Right lobe of liver (tissue), 6 donors: ENCODE measurements around the gene PRR5. TPM values are rescaled to one million over a fixed set of nuclear protein-coding genes. Genes with fewer than 3 reads are reported as not detected.
A peak's percentile ranks its signal among the peaks of the same experiment; 100 is the strongest.

ENCODE experiments used
- ATAC-seq, 4 donors: fragments of 200-7000 bp; cut with Tn5 transposase; one replicate each; pipeline ENCODE4 v1.9.1; 2020; ENCODE audit warnings: mild to moderate bottlenecking in 4 of 4, moderate library complexity in 4 of 4
- DNase-seq, 3 donors: peaks; one replicate each; pipeline ENCODE4 v3.0.0-alpha.2; 2020
- H3K27ac ChIP-seq, 3 donors: fragments of 200-600 bp; one replicate each; pipeline ENCODE4 v1.8.0; 2022
- H3K27me3 ChIP-seq, 2 donors: fragments of 200-600 bp; one replicate each; pipeline ENCODE4 v1.8.0; 2022
- H3K36me3 ChIP-seq, 4 donors: fragments of 200-600 bp; sonication (generic) in 1 of 4; one replicate each; pipeline versions ENCODE4 v1.5.1 to v1.8.0; 2017 to 2022; ENCODE audit warnings: control low read depth in 1 of 4
- H3K4me1 ChIP-seq, 4 donors: fragments of 200-600 bp; sonication (generic) in 1 of 4; one replicate each; pipeline versions ENCODE4 v1.5.1 to v1.8.0; 2017 to 2022; ENCODE audit warnings: control low read depth in 1 of 4
- H3K4me3 ChIP-seq, 3 donors: fragments of 200-600 bp; one replicate each; pipeline ENCODE4 v1.8.0; 2022
- H3K9me3 ChIP-seq, 4 donors: fragments of 200-600 bp; sonication (generic) in 1 of 4; one replicate each; pipeline versions ENCODE4 v1.5.1 to v1.8.0; 2017 to 2022; ENCODE audit warnings: control low read depth in 1 of 4
- POLR2A ChIP-seq: fragments of 450-650 bp; IDR thresholded peaks from one replicate; pipeline ENCODE4 v1.6.1; 2017; ENCODE audit warnings: antibody characterized with exemption, mild to moderate bottlenecking
- WGBS: methylation state at CpG from one replicate; pipeline ENCODE4 v1.1.6; 2018; ENCODE audit warnings: low coverage, low lambda C conversion rate; ENCODE audit not compliant: insufficient coverage; ENCODE audit errors: missing lambda C conversion rate; 5-methylcytosine and 5-hydroxymethylcytosine counted together
- intact Hi-C, 2 donors: fragments of 100-400 bp; cut with DNase I; formaldehyde crosslinking; loops; one replicate each; pipeline versions ENCODE4 v1.11.2 to v1.14.1; 2022
- total RNA-seq, 6 experiments: library from RNA; depleted of rRNA in 2 of 6; stranded (reverse); fragments of >200 nt in 2 of 6; fragmentation: NEBNext Ultra II Directional in 3 of 6; extraction: Animal tissue kit (Norgen Biotek cat#: 25700) in 3 of 6; gene quantifications; one replicate each; pipeline versions ENCODE4 v1.1.0 to v1.2.4, GENCODE V29; 2016 to 2023
- TF ChIP-seq, protein P1 (sequence below), 4 donors: fragments of 200-600 bp in 3 of 4; fragments of 450-650 bp in 1 of 4; IDR thresholded peaks; one replicate each; pipeline versions ENCODE4 v1.5.1 to v1.8.0; 2016 to 2022; ENCODE audit warnings: antibody characterized with exemption in 4 of 4, mild to moderate bottlenecking in 2 of 4
- donor health status: DM: no; HTN: yes; CAD: no.
- donor health status: DM: no; HTN: no; CAD: no.
- donor health status: DM: no; HTN: no; CAD: no.
- donor health status: DM: no; HTN: yes; CAD: no.
- donor health status: DM: no; HTN: yes; CAD: no.

PRR5 gene
- total RNA-seq, 6 experiments from 2014 or later, result 14.1 to 25.3 (median 20.2) TPM

DNA sequence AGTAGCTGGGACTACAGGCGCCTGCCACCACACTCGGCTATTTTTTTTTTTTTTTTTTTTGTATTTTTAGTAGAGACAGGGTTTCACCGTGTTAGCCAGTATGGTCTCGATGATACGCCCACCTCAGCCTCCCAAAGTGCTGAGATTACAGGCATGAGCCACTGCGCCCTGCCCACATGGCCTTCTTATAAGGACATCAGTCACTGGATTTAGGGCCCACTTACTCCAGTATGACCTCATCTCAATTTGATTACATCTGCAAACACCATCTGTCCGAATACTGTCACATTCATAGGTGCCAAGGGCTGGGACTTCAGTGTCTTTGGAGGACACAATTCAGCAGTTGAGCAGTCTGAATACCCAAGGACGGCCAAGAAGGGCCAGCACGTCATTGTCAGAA is 8.2 kb upstream of the PRR5 start:
- intact Hi-C loops, result loop anchor here in 1 of 2 donors (10.0 kb wide), 1 partner anchor 401 kb away; no protein-coding TSS in a partner anchor
- H3K9me3 ChIP-seq, result no peaks in the 10 kb centered on the region
- no peak for ATAC-seq
- H3K27ac ChIP-seq, result no peak overlapping the region
- 71% methylated on average over 4 of the region's 9 CpGs for WGBS
- H3K4me3 ChIP-seq, result no peak overlapping the region
- TF ChIP-seq POLR2A, result no peak
- TF ChIP-seq, protein P1, sequence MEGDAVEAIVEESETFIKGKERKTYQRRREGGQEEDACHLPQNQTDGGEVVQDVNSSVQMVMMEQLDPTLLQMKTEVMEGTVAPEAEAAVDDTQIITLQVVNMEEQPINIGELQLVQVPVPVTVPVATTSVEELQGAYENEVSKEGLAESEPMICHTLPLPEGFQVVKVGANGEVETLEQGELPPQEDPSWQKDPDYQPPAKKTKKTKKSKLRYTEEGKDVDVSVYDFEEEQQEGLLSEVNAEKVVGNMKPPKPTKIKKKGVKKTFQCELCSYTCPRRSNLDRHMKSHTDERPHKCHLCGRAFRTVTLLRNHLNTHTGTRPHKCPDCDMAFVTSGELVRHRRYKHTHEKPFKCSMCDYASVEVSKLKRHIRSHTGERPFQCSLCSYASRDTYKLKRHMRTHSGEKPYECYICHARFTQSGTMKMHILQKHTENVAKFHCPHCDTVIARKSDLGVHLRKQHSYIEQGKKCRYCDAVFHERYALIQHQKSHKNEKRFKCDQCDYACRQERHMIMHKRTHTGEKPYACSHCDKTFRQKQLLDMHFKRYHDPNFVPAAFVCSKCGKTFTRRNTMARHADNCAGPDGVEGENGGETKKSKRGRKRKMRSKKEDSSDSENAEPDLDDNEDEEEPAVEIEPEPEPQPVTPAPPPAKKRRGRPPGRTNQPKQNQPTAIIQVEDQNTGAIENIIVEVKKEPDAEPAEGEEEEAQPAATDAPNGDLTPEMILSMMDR (IDR thresholded peaks at IDR 0.05), result no peak
- H3K36me3 ChIP-seq, result no peaks in the 10 kb centered on the region
- H3K27me3 ChIP-seq, result no peaks in the 10 kb centered on the region
- DNase-seq, result no peak
- no peaks in the 10 kb centered on the region for H3K4me1 ChIP-seq

DNA sequence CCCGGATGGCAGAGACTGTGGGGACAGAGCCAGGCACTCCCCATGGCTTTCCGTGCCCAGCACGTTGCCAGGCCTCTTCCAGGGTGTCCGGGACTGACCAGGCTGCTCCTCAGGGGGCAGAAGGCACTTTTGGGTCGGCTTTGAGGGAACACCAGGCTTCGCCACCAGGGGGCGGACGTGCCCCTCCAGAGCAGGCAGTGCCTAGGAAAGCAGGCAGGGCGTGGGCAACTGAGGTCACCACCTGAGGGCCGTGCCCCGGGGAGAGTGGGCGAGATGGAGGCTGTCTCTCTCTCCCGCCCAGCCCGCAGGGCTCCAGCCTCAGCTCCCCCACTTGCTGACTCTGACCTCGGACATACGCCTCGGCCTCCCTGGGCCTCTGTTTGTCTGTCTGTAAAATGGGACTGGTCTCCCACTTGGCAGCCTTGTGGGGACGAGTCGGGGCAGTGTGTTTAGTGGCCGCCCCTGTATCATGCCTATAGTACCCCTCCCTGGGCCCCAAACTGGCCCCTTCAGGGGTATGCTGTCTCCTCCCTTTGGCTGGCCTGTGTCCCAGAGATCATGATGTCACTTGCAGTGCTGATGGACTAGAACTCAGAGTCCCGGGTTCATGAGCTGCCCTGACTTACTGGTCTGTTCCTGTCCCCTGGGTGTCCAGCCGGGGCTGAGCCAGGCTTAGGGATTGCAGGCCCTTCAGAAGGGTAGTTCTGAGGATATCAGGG is 4.4 kb upstream of the PRR5 start:
- WGBS, result 12% methylated on average over 5 of the region's 22 CpGs
- intact Hi-C loops, result loop anchor here (2.0 to 10.0 kb wide), 3 partner anchors 39 to 397 kb away; no protein-coding TSS in a partner anchor
- no peak for TF ChIP-seq POLR2A
- TF ChIP-seq, protein P1 (IDR thresholded peaks at IDR 0.05), result peak; percentile 91 to 96 (median 93)
- H3K27me3 ChIP-seq, result no peaks in the 10 kb centered on the region
- DNase-seq, result peak; percentile 81 to 83 (median 83)
- peaks cover 0 to 6% (median 0%) of the 10 kb centered on the region in 4 donors for H3K4me1 ChIP-seq
- H3K4me3 ChIP-seq, result no peak overlapping the region
- peak; percentile 56 to 67 (median 62) for ATAC-seq
- no peaks in the 10 kb centered on the region for H3K9me3 ChIP-seq
- H3K36me3 ChIP-seq, result no peaks in the 10 kb centered on the region
- H3K27ac ChIP-seq, result no peak overlapping the region

DNA sequence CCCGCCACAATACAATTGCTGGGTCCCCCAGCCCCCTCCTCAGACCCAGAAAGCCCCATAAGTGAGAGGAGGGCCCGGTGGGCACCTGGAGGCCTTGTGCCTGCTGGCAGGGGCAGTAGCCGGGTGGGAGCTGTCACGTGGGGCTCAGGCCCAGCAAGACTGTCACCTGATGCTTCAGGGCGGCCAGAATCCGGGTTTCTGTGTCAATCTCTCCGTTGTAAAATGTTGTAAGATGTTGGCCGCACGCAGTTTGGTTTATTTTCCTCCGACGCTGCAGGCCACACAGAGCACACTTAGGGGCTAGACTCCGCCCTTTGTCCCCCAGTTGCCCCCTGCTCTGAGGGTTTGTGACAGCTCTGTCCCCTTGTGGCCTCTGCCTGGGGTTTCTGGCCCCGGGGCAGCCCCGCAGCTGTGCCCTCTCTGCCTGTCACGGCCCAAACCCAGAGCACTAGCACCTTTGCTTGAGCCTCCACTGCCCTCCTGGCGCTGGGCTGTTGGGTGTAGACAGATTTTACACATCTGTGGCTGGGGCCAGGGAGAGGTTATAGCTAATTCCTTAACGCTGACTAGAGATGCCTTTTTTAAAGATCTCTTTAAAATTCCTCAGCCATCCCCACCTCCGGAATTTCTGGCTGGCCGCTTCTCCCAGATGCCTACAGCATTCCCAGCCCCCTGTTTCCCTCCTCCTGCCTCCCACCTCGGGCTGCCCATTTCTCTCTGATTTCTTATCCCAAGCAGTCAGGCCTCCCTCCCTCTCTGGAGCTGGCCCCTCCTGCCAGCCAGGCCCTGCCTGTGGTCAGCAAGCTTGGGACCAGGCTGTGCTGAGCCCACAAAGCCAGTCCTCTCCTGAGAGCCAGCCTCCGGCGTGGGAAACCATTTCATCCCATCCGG is 3.2 kb upstream of the PRR5 start:
- Histone ChIP-seq H3K27me3 (no peaks in the 10 kb centered on the region), H3K4me1 (peaks cover 0 to 15% (median 4%) of the 10 kb centered on the region in 4 donors), H3K36me3 (no peaks in the 10 kb centered on the region), H3K9me3 (no peaks in the 10 kb centered on the region), H3K4me3 (no peak overlapping the region), H3K27ac (no peak overlapping the region)
- WGBS, result 84% methylated on average over 12 of the region's 23 CpGs
- intact Hi-C loops, result loop anchor here (2.0 to 10.0 kb wide), 3 partner anchors 38 to 396 kb away; no protein-coding TSS in a partner anchor
- ATAC-seq (no peak), DNase-seq (no peak)
- TF ChIP-seq, protein P1 (IDR thresholded peaks at IDR 0.05), result no peak
- TF ChIP-seq POLR2A, result no peak

- 64% methylated on average over 3 of the region's 6 CpGs for WGBS
- H3K27ac ChIP-seq, result no peak overlapping the region
- intact Hi-C loops, result no loop called here
- no peaks in the 10 kb centered on the region for H3K9me3 ChIP-seq
- peaks cover 0 to 15% (median 4%) of the 10 kb centered on the region in 4 donors for H3K4me1 ChIP-seq
- no peak for ATAC-seq
- H3K36me3 ChIP-seq, result no peaks in the 10 kb centered on the region
- DNase-seq, result no peak
- TF ChIP-seq, protein P1 (IDR thresholded peaks at IDR 0.05), result no peak
- no peak for TF ChIP-seq POLR2A
- H3K27me3 ChIP-seq, result no peaks in the 10 kb centered on the region
- no peak overlapping the region for H3K4me3 ChIP-seq
These were observed 1.5 kb upstream of the PRR5 start for GRCh38 chr22:44700456-44700855.
